NCI-H2081 treated with DMSO at 0.1 percent for 48 hours (cell line): ENCODE measurements around the gene SLC37A1.
A peak's percentile ranks its signal among the peaks of the same experiment; 100 is the strongest.

Experiments
- DNase-seq: peaks from one replicate; lab custom pipeline; 2025; lab: John Stamatoyannopoulos, UW

SLC37A1 gene

GRCh38 chr21:42545317-42545716 lies 31.7 kb downstream of the SLC37A1 start:
- DNase-seq, result no peak

- DNase-seq, result no peak
Observed at GRCh38 chr21:42545745-42546144, 32.1 kb downstream of the SLC37A1 start.

- no peak for DNase-seq
Observed at GRCh38 chr21:42546433-42546832, 32.8 kb downstream of the SLC37A1 start.

- DNase-seq, result no peak
Observed at GRCh38 chr21:42547001-42547905, 33.6 kb downstream of the SLC37A1 start.

- DNase-seq, result no peak
Observed at GRCh38 chr21:42547906-42548365, 34.3 kb downstream of the SLC37A1 start.

- no peak for DNase-seq
Observed at GRCh38 chr21:42548687-42549406, 35.2 kb downstream of the SLC37A1 start.

- DNase-seq, result peak; percentile 56
Observed at GRCh38 chr21:42550817-42551216, 37.2 kb downstream of the SLC37A1 start.

GRCh38 chr21:42552407-42553336 lies 39.0 kb downstream of the SLC37A1 start:
- DNase-seq, result no peak

GRCh38 chr21:42553435-42553834 lies 39.8 kb downstream of the SLC37A1 start:
- no peak for DNase-seq

GRCh38 chr21:42554251-42554961 lies 40.8 kb downstream of the SLC37A1 start:
- no peak for DNase-seq

GRCh38 chr21:42555756-42556438 lies 42.2 kb downstream of the SLC37A1 start:
- DNase-seq, result no peak

GRCh38 chr21:42556476-42556875 lies 42.8 kb downstream of the SLC37A1 start:
- DNase-seq, result no peak

GRCh38 chr21:42556960-42557359 lies 43.3 kb downstream of the SLC37A1 start:
- no peak for DNase-seq

- DNase-seq, result no peak
Observed at GRCh38 chr21:42557420-42557819, 43.8 kb downstream of the SLC37A1 start.

- DNase-seq, result no peak
Observed at GRCh38 chr21:42558368-42558767, 44.7 kb downstream of the SLC37A1 start.

GRCh38 chr21:42558846-42559245 lies 45.2 kb downstream of the SLC37A1 start:
- no peak for DNase-seq

- no peak for DNase-seq
Observed at GRCh38 chr21:42559326-42559725, 45.7 kb downstream of the SLC37A1 start.

- no peak for DNase-seq
Observed at GRCh38 chr21:42560517-42561179, 47.0 kb downstream of the SLC37A1 start.

GRCh38 chr21:42561762-42562650 lies 48.4 kb downstream of the SLC37A1 start:
- DNase-seq, result peak; percentile 91
